Bronchial epithelial cell (primary cell): ENCODE measurements around the gene HPDL. TPM values are rescaled to one million over a fixed set of nuclear protein-coding genes. Genes with fewer than 3 reads are reported as not detected.
A peak's percentile ranks its signal among the peaks of the same experiment; 100 is the strongest.
"Not testable (repeated sequence)": the region's sequence is repeated elsewhere in the genome, so short reads cannot be mapped to it uniquely, and the experiment has no call there.

Source experiments
- DNase-seq: peaks from one replicate; pipeline ENCODE4 v3.0.0-alpha.2; 2010; ENCODE audit warnings: low read depth
- FAIRE-seq: peaks from 2 replicates; lab custom pipeline; 2011; peaks lifted over from hg19 to GRCh38; lab: Jason Lieb, UNC
- H3K27me3 ChIP-seq: 2 replicates; pipeline ENCODE4 v1.5.1; 2011; ENCODE audit warnings: low read length; ENCODE audit not compliant: control insufficient read depth, insufficient read depth
- H3K36me3 ChIP-seq: 2 replicates; pipeline ENCODE4 v1.5.1; 2011; ENCODE audit warnings: low read length; ENCODE audit not compliant: control insufficient read depth, insufficient read depth
- H3K4me3 ChIP-seq: 2 replicates; pipeline ENCODE4 v1.5.1; 2011; ENCODE audit warnings: mild to moderate bottlenecking, low read depth, low read length, control low read depth
- total RNA-seq: library from RNA; depleted of rRNA; stranded (reverse); fragments of >200 nt; gene quantifications from 2 replicates; pipeline ENCODE4 v1.2.1, GENCODE V29; 2014
- TF ChIP-seq, protein P1 (sequence below): IDR thresholded peaks from 2 replicates; pipeline ENCODE4 v1.5.1; 2011; ENCODE audit warnings: mild to moderate bottlenecking, moderate library complexity, low read length, control low read depth, inconsistent platforms; ENCODE audit not compliant: insufficient read depth, severe bottlenecking

The HPDL gene
- under 0.01 and 0.53 TPM in 2 replicates for total RNA-seq

DNA sequence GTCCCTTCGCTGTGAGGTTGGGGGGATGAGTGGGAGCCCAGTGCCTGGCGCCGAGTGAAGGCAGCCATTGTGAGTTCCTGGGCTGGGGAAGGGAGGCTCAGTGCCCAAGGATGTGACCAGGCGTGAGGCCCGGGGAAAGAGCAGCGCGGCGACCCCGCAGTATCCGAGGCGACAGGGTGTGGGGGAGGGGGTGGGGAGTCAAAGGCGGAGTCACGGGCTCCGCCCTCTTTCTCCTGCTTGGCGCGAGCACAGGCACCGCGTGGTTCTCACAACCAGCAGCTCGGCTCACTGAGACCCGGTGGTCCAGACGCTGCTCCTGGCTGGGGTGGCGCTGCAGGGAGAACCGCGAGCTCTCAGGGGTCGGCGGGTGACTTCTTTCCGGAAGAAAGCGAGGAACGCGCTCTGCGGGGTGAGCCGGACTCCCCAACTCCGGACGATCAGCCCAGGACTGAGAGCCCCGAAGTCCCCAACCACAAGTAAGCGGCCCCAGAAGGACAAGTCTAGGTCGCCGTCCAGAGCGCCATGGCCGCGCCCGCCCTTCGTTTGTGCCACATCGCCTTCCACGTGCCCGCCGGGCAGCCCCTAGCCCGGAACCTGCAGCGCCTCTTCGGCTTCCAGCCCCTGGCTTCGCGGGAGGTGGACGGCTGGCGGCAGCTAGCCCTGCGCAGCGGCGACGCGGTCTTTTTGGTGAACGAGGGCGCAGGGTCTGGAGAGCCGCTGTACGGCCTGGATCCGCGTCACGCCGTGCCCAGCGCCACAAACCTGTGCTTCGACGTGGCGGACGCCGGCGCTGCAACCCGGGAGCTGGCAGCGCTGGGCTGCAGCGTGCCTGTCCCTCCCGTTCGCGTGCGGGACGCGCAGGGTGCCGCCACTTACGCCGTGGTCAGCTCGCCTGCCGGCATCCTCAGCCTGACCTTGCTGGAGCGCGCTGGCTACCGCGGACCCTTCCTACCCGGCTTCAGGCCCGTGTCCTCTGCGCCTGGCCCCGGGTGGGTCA lies at the start of gene HPDL:
Gene HPDL (plus strand): TSS at position 269 of the 997 bp plus-strand sequence. CDS start 254 bp downstream, at position 523.
- Histone ChIP-seq H3K36me3 (no peaks in the 10 kb centered on the region), H3K4me3 (peak within 1 kb of the TSS; percentile 44), H3K27me3 (peaks cover 3% of the 10 kb centered on the region)
- TF ChIP-seq, protein P1, sequence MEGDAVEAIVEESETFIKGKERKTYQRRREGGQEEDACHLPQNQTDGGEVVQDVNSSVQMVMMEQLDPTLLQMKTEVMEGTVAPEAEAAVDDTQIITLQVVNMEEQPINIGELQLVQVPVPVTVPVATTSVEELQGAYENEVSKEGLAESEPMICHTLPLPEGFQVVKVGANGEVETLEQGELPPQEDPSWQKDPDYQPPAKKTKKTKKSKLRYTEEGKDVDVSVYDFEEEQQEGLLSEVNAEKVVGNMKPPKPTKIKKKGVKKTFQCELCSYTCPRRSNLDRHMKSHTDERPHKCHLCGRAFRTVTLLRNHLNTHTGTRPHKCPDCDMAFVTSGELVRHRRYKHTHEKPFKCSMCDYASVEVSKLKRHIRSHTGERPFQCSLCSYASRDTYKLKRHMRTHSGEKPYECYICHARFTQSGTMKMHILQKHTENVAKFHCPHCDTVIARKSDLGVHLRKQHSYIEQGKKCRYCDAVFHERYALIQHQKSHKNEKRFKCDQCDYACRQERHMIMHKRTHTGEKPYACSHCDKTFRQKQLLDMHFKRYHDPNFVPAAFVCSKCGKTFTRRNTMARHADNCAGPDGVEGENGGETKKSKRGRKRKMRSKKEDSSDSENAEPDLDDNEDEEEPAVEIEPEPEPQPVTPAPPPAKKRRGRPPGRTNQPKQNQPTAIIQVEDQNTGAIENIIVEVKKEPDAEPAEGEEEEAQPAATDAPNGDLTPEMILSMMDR: no peak
- FAIRE-seq: no peak
- DNase-seq: no peak

DNA sequence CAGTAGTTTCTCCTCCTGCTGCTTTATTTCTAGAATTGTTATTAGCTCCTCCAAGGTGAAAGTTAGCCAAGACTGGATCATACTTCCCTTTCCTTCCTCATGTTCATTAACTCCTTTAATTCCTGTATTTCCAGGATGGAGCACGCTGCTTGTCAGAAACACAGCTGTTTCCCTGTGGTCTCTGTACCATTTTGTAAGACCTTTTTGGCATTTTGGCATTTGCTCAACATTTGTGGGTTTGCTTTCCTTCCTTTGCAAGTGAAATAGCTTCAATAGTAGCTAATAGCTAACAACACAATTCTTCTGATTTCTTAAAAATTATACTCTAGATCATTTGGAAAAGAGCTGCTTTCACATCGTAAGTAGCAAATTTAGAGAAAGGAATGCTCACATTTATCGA lies 44.3 kb upstream of the HPDL start:
- TF ChIP-seq, protein P1: no peak
- FAIRE-seq: no peak
- no peak overlapping the region for H3K4me3 ChIP-seq
- DNase-seq: no peak
- H3K27me3 ChIP-seq: no peaks in the 10 kb centered on the region
- H3K36me3 ChIP-seq: no peaks in the 10 kb centered on the region

DNA sequence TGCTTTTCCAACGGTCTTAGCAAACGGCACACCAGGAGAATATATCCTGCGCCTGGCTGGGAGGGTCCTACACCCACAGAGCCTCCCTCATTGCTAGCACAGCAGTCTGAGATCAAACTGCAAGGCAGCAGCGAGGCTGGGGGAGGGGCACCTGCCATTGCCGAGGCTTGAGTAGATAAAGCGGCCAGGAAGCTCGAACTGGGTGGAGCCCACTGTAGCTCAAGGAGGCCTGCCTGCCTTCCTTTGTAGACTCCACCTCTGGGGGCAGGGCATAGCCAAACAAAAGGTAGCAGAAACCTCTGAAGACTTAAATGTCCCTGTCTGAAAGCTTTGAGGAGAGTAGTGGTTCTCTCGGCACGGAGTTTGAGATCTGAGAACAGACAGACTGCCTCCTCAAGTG lies 41.8 kb upstream of the HPDL start:
- H3K4me3 ChIP-seq, H3K36me3 ChIP-seq, H3K27me3 ChIP-seq, DNase-seq, FAIRE-seq: not testable (repeated sequence)

DNA sequence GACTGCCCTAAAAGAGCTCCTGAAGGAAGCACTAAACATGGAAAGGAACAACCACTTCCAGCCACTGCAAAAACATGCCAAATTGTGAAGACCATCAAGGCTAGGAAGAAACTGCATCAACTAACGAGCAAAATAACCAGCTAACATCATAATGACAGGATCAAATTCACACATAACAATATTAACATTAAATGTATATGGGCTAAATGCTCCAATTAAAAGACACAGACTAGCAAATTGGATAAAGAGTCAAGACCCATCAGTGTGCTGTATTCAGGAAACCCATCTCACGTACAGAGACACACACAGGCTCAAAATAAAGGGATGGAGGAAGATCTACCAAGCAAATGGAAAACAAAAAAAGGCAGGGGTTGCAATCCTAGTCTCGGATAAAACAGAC lies 40.2 kb upstream of the HPDL start:
- FAIRE-seq, H3K36me3 ChIP-seq, DNase-seq, H3K27me3 ChIP-seq, H3K4me3 ChIP-seq: not testable (repeated sequence)

DNA sequence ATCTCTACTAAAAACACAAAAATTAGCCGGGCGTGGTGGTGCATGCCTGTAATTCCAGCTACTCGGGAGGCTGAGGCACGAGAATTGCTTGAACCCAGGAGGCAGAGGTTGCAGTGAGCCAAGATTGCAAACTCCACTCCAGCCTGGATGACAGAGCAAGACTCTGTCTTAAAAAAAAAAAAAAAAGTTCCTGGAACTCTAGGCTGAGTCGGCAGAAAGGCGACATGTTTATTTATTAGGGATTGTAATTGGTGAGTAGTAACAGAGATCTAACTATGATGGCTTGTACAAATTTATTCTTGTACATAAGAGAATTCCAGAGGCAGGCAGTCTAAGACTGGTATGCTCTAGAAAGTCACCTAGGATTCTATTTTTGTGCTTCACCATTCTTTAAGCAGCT lies 35.7 kb upstream of the HPDL start:
- not testable (repeated sequence) for H3K36me3 ChIP-seq, H3K4me3 ChIP-seq, DNase-seq, FAIRE-seq, H3K27me3 ChIP-seq

DNA sequence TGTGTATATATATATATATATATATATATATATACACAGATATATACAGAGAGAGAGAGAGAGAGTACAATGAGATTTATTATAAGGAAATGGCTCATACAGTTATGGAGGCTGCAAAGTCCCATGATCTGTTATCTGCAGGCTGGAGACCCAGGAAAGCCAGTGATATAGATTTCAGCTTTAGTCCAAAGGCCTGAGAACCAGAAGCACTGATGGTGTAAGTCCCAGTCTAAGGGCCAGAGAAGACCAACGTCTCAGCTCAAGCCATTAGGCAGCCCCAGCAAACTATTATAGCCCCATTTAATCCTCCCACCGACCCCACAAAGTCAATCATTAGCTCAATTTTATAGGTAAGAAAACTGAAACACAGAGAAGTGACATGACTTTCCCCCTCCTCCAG lies 35.0 kb upstream of the HPDL start:
- H3K36me3 ChIP-seq: no peaks in the 10 kb centered on the region
- no peaks in the 10 kb centered on the region for H3K27me3 ChIP-seq
- H3K4me3 ChIP-seq: no peak overlapping the region
- DNase-seq: no peak
- TF ChIP-seq, protein P1: no peak
- no peak for FAIRE-seq

DNA sequence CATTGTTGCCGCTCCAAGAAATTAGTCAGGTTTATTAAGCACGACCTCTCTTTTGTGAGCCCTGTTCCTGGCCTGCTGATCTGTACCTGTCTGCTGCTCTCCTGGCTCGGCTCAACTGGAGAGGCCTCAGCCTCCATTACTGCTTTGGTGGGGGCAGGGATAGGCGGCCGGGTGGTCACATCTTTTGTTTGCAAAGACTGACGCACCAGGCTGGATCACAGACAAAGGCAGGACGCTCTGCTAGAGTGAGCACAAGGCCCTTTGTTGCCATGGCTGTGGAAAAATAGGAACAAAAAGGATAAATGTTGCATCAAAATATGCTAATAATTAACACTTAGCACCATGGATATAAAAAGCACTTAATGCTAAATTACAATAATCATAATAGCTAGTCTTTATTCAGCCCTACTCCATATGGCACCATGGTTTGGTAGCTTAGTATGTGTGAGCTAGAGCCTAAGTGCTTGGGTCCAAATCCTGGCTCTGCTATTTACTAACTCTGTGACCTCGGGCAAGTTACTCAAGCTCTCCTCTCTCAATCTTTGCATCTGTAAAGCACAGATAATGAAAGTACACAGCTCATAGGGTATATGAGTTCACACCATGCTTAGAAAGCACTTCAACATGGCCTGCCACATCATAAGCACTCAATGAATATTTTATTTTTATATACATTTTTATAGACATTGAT lies 28.9 kb upstream of the HPDL start:
- no peaks in the 10 kb centered on the region for H3K27me3 ChIP-seq
- FAIRE-seq (no peak), DNase-seq (no peak)
- H3K36me3 ChIP-seq: no peaks in the 10 kb centered on the region
- no peak overlapping the region for H3K4me3 ChIP-seq
- TF ChIP-seq, protein P1: no peak
